Measurements from ENCODE around the gene F13B. TPM values are rescaled to one million over a fixed set of nuclear protein-coding genes. Genes with fewer than 3 reads are reported as not detected.

F13B gene
- total RNA-seq, 1 experiment from 2014 or later: not detected

- Histone ChIP-seq H3K9me2 (ENCODE audit: insufficient read depth) (no peaks in the 10 kb centered on the region), H4K20me1 (ENCODE audit: insufficient read depth) (no peaks in the 10 kb centered on the region), H3K27me3 (ENCODE audit: insufficient read depth, low read length) (no peaks in the 10 kb centered on the region), H3K4me2 (ENCODE audit: low read length) (no peak overlapping the region), H3K9ac (ENCODE audit: low read length) (no peak overlapping the region), H2AFZ (ENCODE audit: low read depth, low read length, poor library complexity, severe bottlenecking) (no peak overlapping the region), H3K4me3 (replicated peaks in 1 of 2; ENCODE audit: low read depth in 1 of 2, low read length in 2 of 2) (no peak overlapping the region), H3K27ac (ENCODE audit: low read depth, low read length) (no peak overlapping the region), H3K79me2 (ENCODE audit: insufficient read depth, low read length) (no peaks in the 10 kb centered on the region), H3K9me3 (ENCODE audit: control insufficient read depth in 1 of 2, insufficient read depth in 1 of 2, low read depth in 1 of 2, low read length in 2 of 2) (no peaks in the 10 kb centered on the region), H3K36me3 (ENCODE audit: control insufficient read depth in 1 of 2, insufficient read depth in 2 of 2, low read length in 2 of 2) (no peaks in the 10 kb centered on the region), H3K4me1 (ENCODE audit: control insufficient read depth in 1 of 2, insufficient read depth in 2 of 2, low read length in 2 of 2) (no peaks in the 10 kb centered on the region)
- ChIA-PET CTCF (no interaction called here), POLR2A (no interaction called here), RAD21 (ENCODE audit: low non-redundant PET in 1 of 2, low total read pairs in 2 of 2, uncharacterized antibody in 2 of 2, unreplicated experiment in 2 of 2) (no interaction called here)
- BruUV-seq (replicated peaks): no TSS peak
- TF ChIP-seq POLR2A (IDR thresholded peaks at IDR 0.05; ENCODE audit: borderline replicate concordance, extremely low read depth, insufficient read depth, insufficient read length) (no peak), REST (IDR thresholded peaks at IDR 0.05; ENCODE audit: low read depth) (no peak), POLR2AphosphoS5 (IDR thresholded peaks at IDR 0.05; ENCODE audit: low read depth, low read length) (no peak), MAX (IDR thresholded peaks at IDR 0.05) (no peak), CBX3 (IDR thresholded peaks at IDR 0.05; ENCODE audit: low read depth) (no peak), JUND (IDR thresholded peaks at IDR 0.05) (no peak), CTCF (IDR thresholded peaks at IDR 0.05 in 2 of 3, conservative IDR thresholded peaks at IDR 0.05 in 1 of 3; ENCODE audit: borderline replicate concordance in 1 of 3, insufficient read depth in 1 of 3, low read depth in 2 of 3, low read length in 2 of 3) (no peak), ZNF274 (IDR thresholded peaks at IDR 0.05; ENCODE audit: low read depth, low read length) (no peak), ATF3 (IDR thresholded peaks at IDR 0.05) (no peak), CEBPB (IDR thresholded peaks at IDR 0.05; ENCODE audit: low read depth) (no peak), EGR1 (IDR thresholded peaks at IDR 0.05; ENCODE audit: low read depth) (no peak), SRF (IDR thresholded peaks at IDR 0.05; ENCODE audit: low read depth) (no peak), EZH2phosphoT487 (IDR thresholded peaks at IDR 0.05; ENCODE audit: borderline replicate concordance) (no peak), ZBTB33 (IDR thresholded peaks at IDR 0.05; ENCODE audit: extremely low read depth, insufficient replicate concordance, low read length) (no peak), YY1 (IDR thresholded peaks at IDR 0.05; ENCODE audit: extremely low read depth, insufficient replicate concordance, low read depth, low read length) (no peak), RAD21 (IDR thresholded peaks at IDR 0.05; ENCODE audit: low read depth) (no peak), EZH2 (IDR thresholded peaks at IDR 0.05) (no peak), ZFX (IDR thresholded peaks at IDR 0.05) (no peak)
- intact Hi-C loops (cut with micrococcal nuclease): no loop called here
- DNase-seq (ENCODE audit: low read depth, low spot score): no peak
- no peak for ATAC-seq
Observed at GRCh38 chr1:197017558-197018146, 49.4 kb downstream of the F13B start.

Data from HCT116 (cell line).